Measurements from ENCODE around the gene IHH. TPM values are rescaled to one million over a fixed set of nuclear protein-coding genes. Genes with fewer than 3 reads are reported as not detected.

Gene IHH
- total RNA-seq, 1 experiment from 2014 or later = 19.0 TPM

GRCh38 chr2:219042750-219043149, 18.0 kb downstream of the IHH start:
- Histone ChIP-seq H3K27me3 (replicated peaks; ENCODE audit: control insufficient read depth, insufficient read depth, low read length) (no peaks in the 10 kb centered on the region), H3K9me3 (no peaks in the 10 kb centered on the region), H3K4me1 (0 out of 2 replicates have a peak, but pooled peaks cover 5% of the 10 kb centered on the region), H3K4me3 (ENCODE audit: low read depth, low read length) (no peak overlapping the region), H3K36me3 (ENCODE audit: control insufficient read depth, insufficient read depth, low read length) (no peaks in the 10 kb centered on the region)
- ChIA-PET CTCF (interaction anchor here (1.0 to 2.5 kb wide), 6 partner anchors 13 to 112 kb away, joined by 3 to 9 read pairs (median 4); no protein-coding TSS in a partner anchor), POLR2A (interaction anchor here (0.6 kb wide), 1 partner anchor 520 kb away, joined by 4 read pairs; no protein-coding TSS in a partner anchor)
- Mint-ChIP-seq H3K4me3 (ENCODE audit: unreplicated experiment) (no peak overlapping the region), H3K4me1 (ENCODE audit: low read depth, unreplicated experiment) (no peaks in the 10 kb centered on the region), H3K27me3 (ENCODE audit: insufficient read depth, unreplicated experiment) (peaks cover 7% of the 10 kb centered on the region), H3K9me3 (ENCODE audit: unreplicated experiment) (no peaks in the 10 kb centered on the region), H3K27ac (ENCODE audit: unreplicated experiment) (no peak overlapping the region), H3K36me3 (ENCODE audit: insufficient read depth, unreplicated experiment) (no peaks in the 10 kb centered on the region)
- TF ChIP-seq, protein P1, sequence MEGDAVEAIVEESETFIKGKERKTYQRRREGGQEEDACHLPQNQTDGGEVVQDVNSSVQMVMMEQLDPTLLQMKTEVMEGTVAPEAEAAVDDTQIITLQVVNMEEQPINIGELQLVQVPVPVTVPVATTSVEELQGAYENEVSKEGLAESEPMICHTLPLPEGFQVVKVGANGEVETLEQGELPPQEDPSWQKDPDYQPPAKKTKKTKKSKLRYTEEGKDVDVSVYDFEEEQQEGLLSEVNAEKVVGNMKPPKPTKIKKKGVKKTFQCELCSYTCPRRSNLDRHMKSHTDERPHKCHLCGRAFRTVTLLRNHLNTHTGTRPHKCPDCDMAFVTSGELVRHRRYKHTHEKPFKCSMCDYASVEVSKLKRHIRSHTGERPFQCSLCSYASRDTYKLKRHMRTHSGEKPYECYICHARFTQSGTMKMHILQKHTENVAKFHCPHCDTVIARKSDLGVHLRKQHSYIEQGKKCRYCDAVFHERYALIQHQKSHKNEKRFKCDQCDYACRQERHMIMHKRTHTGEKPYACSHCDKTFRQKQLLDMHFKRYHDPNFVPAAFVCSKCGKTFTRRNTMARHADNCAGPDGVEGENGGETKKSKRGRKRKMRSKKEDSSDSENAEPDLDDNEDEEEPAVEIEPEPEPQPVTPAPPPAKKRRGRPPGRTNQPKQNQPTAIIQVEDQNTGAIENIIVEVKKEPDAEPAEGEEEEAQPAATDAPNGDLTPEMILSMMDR (IDR thresholded peaks at IDR 0.05; ENCODE audit: insufficient read depth in 1 of 2, low read depth in 1 of 2, low read length in 1 of 2, severe bottlenecking in 1 of 2, unreplicated experiment in 1 of 2) = no peak
- no peak for DNase-seq
- BruUV-seq (replicated peaks) = no TSS peak
- intact Hi-C loops (cut with micrococcal nuclease; ENCODE audit: unreplicated experiment) = no loop called here

- intact Hi-C loops (cut with micrococcal nuclease; ENCODE audit: unreplicated experiment) = no loop called here
- Histone ChIP-seq H3K36me3 (ENCODE audit: control insufficient read depth, insufficient read depth, low read length) (no peaks in the 10 kb centered on the region), H3K9me3 (no peaks in the 10 kb centered on the region), H3K27me3 (replicated peaks; ENCODE audit: control insufficient read depth, insufficient read depth, low read length) (no peaks in the 10 kb centered on the region), H3K4me1 (0 out of 2 replicates have a peak, but pooled peaks cover 5% of the 10 kb centered on the region), H3K4me3 (ENCODE audit: low read depth, low read length) (no peak overlapping the region)
- POLR2A ChIA-PET = interaction anchor here (0.6 kb wide), 1 partner anchor 521 kb away, joined by 4 read pairs; no protein-coding TSS in a partner anchor
- no peaks in the 10 kb centered on the region for H3K36me3 Mint-ChIP-seq (ENCODE audit: insufficient read depth, unreplicated experiment)
- CTCF ChIA-PET = interaction anchor here (0.7 to 2.5 kb wide), 7 partner anchors 12 to 112 kb away, joined by 3 to 9 read pairs (median 5); no protein-coding TSS in a partner anchor
- H3K4me1 Mint-ChIP-seq (ENCODE audit: low read depth, unreplicated experiment) = no peaks in the 10 kb centered on the region
- H3K27me3 Mint-ChIP-seq (ENCODE audit: insufficient read depth, unreplicated experiment) = peaks cover 7% of the 10 kb centered on the region
- TF ChIP-seq, protein P1 (IDR thresholded peaks at IDR 0.05; ENCODE audit: insufficient read depth in 1 of 2, low read depth in 1 of 2, low read length in 1 of 2, severe bottlenecking in 1 of 2, unreplicated experiment in 1 of 2) = no peak
- H3K9me3 Mint-ChIP-seq (ENCODE audit: unreplicated experiment) = no peaks in the 10 kb centered on the region
- H3K4me3 Mint-ChIP-seq (ENCODE audit: unreplicated experiment) = no peak overlapping the region
- no TSS peak for BruUV-seq (replicated peaks)
- no peak overlapping the region for H3K27ac Mint-ChIP-seq (ENCODE audit: unreplicated experiment)
- no peak for DNase-seq
Measured at GRCh38 chr2:219042157-219042556, 18.6 kb downstream of the IHH start.

DNA sequence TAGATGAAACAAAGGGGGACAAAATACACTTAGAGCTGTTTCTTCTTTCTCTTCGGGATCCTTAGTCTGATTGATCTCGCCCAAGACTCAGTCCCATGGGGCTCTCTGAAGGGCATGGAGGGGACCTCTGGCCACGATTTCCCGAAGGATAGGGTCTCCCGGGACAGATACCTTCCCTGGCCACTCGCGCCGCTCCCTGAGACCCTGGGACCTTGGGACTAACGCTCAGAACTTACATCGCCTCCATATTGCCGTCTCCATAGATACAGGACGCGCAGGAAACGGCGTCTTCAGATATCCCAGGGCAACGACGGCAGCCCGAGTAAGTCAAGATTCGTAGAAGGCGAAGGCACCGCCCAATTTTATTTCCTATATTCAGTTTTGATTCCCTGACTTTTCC, 19.5 kb downstream of the IHH start, which contains the start of gene CFAP65:
Gene CFAP65, minus strand, starts transcription at position 265 of the 400 bp plus-strand sequence. CDS start 2,468 bp downstream, outside the sequence.
- no peak within 1 kb of the TSS for H3K27ac Mint-ChIP-seq (ENCODE audit: unreplicated experiment)

More for the DNA sequence above, 19.5 kb downstream of the IHH start, which contains the start of gene CFAP65:
- peaks cover 7% of the 10 kb centered on the region for H3K27me3 Mint-ChIP-seq (ENCODE audit: insufficient read depth, unreplicated experiment)
- TF ChIP-seq, protein P1 (IDR thresholded peaks at IDR 0.05; ENCODE audit: insufficient read depth in 1 of 2, low read depth in 1 of 2, low read length in 1 of 2, severe bottlenecking in 1 of 2, unreplicated experiment in 1 of 2) = no peak
- Histone ChIP-seq H3K4me3 (ENCODE audit: low read depth, low read length) (no peak within 1 kb of the TSS), H3K36me3 (ENCODE audit: control insufficient read depth, insufficient read depth, low read length) (no peaks in the 10 kb centered on the region), H3K4me1 (0 out of 2 replicates have a peak, but pooled peaks cover 5% of the 10 kb centered on the region), H3K9me3 (no peaks in the 10 kb centered on the region), H3K27me3 (replicated peaks; ENCODE audit: control insufficient read depth, insufficient read depth, low read length) (no peaks in the 10 kb centered on the region)
- no TSS peak for BruUV-seq (replicated peaks)
- no peaks in the 10 kb centered on the region for H3K36me3 Mint-ChIP-seq (ENCODE audit: insufficient read depth, unreplicated experiment)
- no peaks in the 10 kb centered on the region for H3K4me1 Mint-ChIP-seq (ENCODE audit: low read depth, unreplicated experiment)
- no peaks in the 10 kb centered on the region for H3K9me3 Mint-ChIP-seq (ENCODE audit: unreplicated experiment)
- H3K4me3 Mint-ChIP-seq (ENCODE audit: unreplicated experiment) = no peak within 1 kb of the TSS
- POLR2A ChIA-PET = no interaction called here
- CTCF ChIA-PET = interaction anchor here (0.6 to 1.3 kb wide), 2 partner anchors 11 to 58 kb away, joined by 4 to 5 read pairs; no protein-coding TSS in a partner anchor
- no peak for DNase-seq
- intact Hi-C loops (cut with micrococcal nuclease; ENCODE audit: unreplicated experiment) = no loop called here

Data from Caco-2 (cell line).